OCI-LY3 (cell line): ENCODE results near the gene SETD7.

Experiments
- EZH2phosphoT487 ChIP-seq: fragments of 200-600 bp; shearing (Covaris generic); IDR thresholded peaks from 2 replicates; pipeline ENCODE4 v1.6.1; 2018; ENCODE audit warnings: antibody characterized with exemption, mixed run types, low read depth
- TF ChIP-seq, protein P1 (sequence below): fragments of 200-600, 300-600 bp; sonication (generic); IDR thresholded peaks from 2 replicates; pipeline ENCODE4 v1.5.1; 2014; ENCODE audit warnings: antibody characterized with exemption, low read length, low read depth

DNA sequence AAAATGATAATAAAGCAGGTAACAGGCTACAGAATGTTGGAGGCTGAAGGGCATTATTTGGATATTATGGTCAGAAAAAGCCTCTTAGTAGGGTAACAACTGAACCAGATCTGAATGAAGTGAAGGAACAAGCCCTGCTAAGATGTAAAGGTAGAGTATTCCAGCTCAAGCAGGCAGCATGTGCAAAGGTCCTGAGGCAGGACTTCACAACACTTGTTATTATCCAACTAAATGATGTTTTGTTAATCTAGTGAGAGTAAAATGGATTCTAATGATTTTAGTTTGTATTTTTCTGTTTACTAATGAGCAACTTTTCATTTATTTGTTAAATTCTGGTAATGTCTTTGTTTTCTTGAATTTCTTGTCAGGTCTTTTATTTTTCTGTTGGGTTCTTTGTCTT is 66.4 kb downstream of the SETD7 start:
- TF ChIP-seq, protein P1, sequence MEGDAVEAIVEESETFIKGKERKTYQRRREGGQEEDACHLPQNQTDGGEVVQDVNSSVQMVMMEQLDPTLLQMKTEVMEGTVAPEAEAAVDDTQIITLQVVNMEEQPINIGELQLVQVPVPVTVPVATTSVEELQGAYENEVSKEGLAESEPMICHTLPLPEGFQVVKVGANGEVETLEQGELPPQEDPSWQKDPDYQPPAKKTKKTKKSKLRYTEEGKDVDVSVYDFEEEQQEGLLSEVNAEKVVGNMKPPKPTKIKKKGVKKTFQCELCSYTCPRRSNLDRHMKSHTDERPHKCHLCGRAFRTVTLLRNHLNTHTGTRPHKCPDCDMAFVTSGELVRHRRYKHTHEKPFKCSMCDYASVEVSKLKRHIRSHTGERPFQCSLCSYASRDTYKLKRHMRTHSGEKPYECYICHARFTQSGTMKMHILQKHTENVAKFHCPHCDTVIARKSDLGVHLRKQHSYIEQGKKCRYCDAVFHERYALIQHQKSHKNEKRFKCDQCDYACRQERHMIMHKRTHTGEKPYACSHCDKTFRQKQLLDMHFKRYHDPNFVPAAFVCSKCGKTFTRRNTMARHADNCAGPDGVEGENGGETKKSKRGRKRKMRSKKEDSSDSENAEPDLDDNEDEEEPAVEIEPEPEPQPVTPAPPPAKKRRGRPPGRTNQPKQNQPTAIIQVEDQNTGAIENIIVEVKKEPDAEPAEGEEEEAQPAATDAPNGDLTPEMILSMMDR: no peak
- no peak for TF ChIP-seq EZH2phosphoT487
